Measurements from ENCODE around the gene PCYT2.

Gene PCYT2

DNA sequence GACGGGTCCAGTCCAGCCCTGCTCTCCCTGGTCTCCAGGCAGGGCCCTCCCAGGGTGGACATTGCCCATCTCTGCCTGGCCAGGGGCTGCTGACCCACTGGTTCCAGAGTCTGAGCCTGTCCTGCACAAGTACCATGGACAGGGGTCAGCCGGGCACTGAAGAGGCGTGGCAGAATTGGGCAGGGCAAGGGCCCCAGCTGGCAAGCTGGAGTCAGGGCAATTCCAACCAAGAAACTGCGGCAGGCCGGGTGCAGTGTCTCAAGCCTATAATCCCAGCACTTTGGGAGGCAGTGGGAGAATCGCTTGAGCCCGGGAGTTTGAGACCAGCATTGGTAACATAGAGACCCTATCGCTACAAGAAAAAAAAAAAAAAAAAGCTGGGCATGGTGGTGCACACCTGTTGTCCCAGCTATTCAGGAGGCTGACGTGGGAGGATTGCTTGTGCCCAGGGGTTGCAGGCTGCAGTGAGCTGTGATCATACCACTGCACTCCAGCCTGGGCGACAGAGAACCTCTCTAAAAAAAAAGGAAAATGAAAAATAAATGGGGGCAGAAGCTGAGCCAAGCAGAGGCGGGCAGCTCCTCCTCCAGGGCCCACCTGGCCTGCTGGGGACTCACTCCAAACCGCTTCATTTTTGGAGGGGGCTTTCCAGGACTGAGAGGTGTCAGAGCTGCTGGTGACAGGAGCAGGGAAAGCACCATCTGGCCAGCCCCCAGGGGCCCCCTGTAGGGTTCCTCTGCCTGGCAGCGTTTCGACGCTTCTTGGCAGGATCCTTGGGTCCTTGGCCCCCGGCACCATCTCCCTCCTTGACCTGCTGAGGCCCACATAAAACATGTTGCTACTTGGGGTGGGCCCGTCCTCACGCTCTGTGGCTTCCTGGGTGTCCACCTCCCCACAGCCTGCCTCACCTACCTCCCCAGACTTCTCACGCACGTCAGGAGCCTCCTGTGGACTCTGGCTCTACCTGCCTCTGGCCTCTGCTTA, 19.2 kb upstream of the PCYT2 start:
- Histone ChIP-seq H2AFZ (ENCODE audit: low read depth, low read length) (no peak overlapping the region), H3K79me2 (ENCODE audit: insufficient read depth, low read length) (peaks cover 20% of the 10 kb centered on the region), H3K9me3 (ENCODE audit: insufficient read depth, low read length, severe bottlenecking) (no peaks in the 10 kb centered on the region), H3K4me3 (ENCODE audit: low read depth in 1 of 2, low read length in 2 of 2) (no peak overlapping the region), H3K9ac (ENCODE audit: low read depth, low read length) (no peak overlapping the region), H3K36me3 (ENCODE audit: insufficient read depth, low read length) (no peaks in the 10 kb centered on the region; the same call in 1 of the 2 replicates), H4K20me1 (ENCODE audit: insufficient read depth, low read length) (peaks cover 13% of the 10 kb centered on the region), H3K27ac (ENCODE audit: low read length) (no peak overlapping the region), H3K27me3 (ENCODE audit: insufficient read depth, low read length, poor library complexity) (no peaks in the 10 kb centered on the region), H3K4me2 (ENCODE audit: insufficient read depth, low read length) (no peak overlapping the region), H3K4me1 (ENCODE audit: insufficient read depth, low read length) (peaks cover 28% of the 10 kb centered on the region)
- ATAC-seq (ENCODE audit: insufficient read depth, low read depth): no peak
- no peak for TF ChIP-seq EZH2 (IDR thresholded peaks at IDR 0.05; ENCODE audit: borderline replicate concordance, low read depth, low read length, severe bottlenecking)
- TF ChIP-seq, protein P1, sequence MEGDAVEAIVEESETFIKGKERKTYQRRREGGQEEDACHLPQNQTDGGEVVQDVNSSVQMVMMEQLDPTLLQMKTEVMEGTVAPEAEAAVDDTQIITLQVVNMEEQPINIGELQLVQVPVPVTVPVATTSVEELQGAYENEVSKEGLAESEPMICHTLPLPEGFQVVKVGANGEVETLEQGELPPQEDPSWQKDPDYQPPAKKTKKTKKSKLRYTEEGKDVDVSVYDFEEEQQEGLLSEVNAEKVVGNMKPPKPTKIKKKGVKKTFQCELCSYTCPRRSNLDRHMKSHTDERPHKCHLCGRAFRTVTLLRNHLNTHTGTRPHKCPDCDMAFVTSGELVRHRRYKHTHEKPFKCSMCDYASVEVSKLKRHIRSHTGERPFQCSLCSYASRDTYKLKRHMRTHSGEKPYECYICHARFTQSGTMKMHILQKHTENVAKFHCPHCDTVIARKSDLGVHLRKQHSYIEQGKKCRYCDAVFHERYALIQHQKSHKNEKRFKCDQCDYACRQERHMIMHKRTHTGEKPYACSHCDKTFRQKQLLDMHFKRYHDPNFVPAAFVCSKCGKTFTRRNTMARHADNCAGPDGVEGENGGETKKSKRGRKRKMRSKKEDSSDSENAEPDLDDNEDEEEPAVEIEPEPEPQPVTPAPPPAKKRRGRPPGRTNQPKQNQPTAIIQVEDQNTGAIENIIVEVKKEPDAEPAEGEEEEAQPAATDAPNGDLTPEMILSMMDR (IDR thresholded peaks at IDR 0.05; ENCODE audit: borderline replicate concordance, extremely low read depth, low read length, poor library complexity, severe bottlenecking): no peak
- no peak for DNase-seq

DNA sequence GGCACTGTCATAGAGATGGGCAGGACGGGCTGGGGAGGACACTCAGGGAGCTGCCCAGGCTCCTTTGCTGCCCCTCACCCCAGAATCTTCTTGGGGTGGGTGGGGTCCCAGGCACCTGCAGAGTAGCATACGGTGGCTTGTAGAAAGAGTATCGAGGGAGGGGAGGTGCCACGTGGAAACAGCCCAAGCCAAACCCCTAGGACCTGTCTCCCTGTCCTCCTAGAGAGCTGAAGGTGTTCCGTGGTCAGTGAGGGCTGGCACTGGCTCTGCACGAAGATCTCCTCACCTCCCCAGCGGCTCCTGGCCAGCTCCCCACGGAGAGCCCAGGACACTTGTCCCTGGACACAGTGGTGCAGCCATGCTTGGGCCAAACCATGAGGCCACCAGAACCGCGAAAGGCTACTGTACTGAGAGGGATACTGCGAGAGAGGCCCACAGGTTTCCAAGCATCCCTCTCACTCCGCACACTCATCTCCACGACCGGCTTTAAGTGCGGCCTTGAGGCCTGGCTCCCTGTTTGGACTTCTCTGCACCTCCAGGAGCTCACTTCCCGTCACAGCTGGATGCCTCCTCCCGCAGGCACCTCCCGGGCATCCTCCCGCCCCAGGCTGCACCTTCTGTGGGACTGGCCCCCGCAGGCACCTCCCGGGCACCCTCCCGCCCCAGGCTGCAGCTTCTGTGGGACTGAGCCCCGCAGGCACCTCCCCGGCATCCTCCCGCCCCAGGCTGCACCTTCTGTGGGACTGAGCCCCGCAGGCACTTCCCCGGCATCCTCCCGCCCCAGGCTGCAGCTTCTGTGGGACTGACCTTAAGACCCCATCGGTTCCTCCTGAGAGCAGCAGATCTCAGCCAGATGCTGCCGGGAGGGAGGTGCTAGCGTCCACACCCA, 18.3 kb upstream of the PCYT2 start:
- H3K9ac ChIP-seq (ENCODE audit: low read depth, low read length): peak overlapping the region; percentile 88; the same call in 1 of the 2 replicates
- H4K20me1 ChIP-seq (ENCODE audit: insufficient read depth, low read length): peaks cover 22% of the 10 kb centered on the region
- ATAC-seq (ENCODE audit: insufficient read depth, low read depth) (no peak), DNase-seq (no peak)
- H2AFZ ChIP-seq (ENCODE audit: low read depth, low read length): no peak overlapping the region
- peak overlapping the region; percentile 90 for H3K4me2 ChIP-seq (ENCODE audit: insufficient read depth, low read length)
- no peaks in the 10 kb centered on the region for H3K27me3 ChIP-seq (ENCODE audit: insufficient read depth, low read length, poor library complexity)
- H3K4me3 ChIP-seq (ENCODE audit: low read depth in 1 of 2, low read length in 2 of 2): 0 out of 4 replicates have a peak overlapping the region, but pooled peaks of 1 of the 2 experiments have one; percentile 75
- H3K79me2 ChIP-seq (ENCODE audit: insufficient read depth, low read length): peaks cover 30% of the 10 kb centered on the region
- no peaks in the 10 kb centered on the region for H3K9me3 ChIP-seq (ENCODE audit: insufficient read depth, low read length, severe bottlenecking)
- no peak overlapping the region for H3K27ac ChIP-seq (ENCODE audit: low read length)
- H3K4me1 ChIP-seq (ENCODE audit: insufficient read depth, low read length): peaks cover 37% of the 10 kb centered on the region
- H3K36me3 ChIP-seq (ENCODE audit: insufficient read depth, low read length): no peaks in the 10 kb centered on the region; the same call in 1 of the 2 replicates
- no peak for TF ChIP-seq EZH2 (IDR thresholded peaks at IDR 0.05; ENCODE audit: borderline replicate concordance, low read depth, low read length, severe bottlenecking)
- TF ChIP-seq, protein P1 (IDR thresholded peaks at IDR 0.05; ENCODE audit: borderline replicate concordance, extremely low read depth, low read length, poor library complexity, severe bottlenecking): no peak

DNA sequence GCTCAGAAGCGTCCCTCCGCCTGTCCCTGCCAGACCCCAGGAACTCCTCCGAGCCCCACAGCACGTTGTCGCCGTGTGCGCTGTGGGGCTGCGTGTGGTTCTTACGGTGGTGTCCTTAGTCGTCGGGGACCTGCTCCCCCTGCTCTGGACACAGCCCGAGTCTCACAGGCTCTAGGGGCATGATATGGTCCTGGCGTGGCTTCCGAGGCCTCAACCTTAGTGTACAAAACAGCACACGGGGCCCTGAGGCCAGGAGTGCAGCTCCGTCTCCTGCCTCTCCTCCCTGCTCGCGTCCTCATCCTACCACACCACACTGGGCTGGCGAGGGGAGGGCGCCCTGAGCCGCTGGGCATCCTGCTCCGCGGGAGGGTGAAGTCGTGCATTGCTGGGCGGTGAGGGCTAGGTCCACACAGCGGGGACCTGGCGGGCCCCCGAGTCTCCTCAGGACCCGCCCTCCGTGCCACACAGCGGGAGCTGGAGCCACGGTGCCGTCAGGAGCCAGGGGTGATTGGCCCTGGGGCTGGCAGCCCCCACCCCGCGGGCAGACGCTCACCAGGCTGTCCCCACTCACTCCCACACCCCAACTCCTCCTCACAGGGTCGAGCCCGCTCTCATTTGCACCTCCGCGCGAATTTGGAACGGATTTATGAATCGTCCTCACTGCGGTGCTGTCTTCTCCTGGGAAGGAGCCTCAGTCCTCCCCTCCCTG, 17.5 kb upstream of the PCYT2 start:
- no peaks in the 10 kb centered on the region for H3K9me3 ChIP-seq (ENCODE audit: insufficient read depth, low read length, severe bottlenecking)
- H3K79me2 ChIP-seq (ENCODE audit: insufficient read depth, low read length): peaks cover 38% of the 10 kb centered on the region
- ATAC-seq (ENCODE audit: insufficient read depth, low read depth) (no peak), DNase-seq (no peak)
- H3K36me3 ChIP-seq (ENCODE audit: insufficient read depth, low read length): peaks cover 2% of the 10 kb centered on the region; the same call in 1 of the 2 replicates
- TF ChIP-seq, protein P1 (IDR thresholded peaks at IDR 0.05; ENCODE audit: borderline replicate concordance, extremely low read depth, low read length, poor library complexity, severe bottlenecking): no peak
- no peak for TF ChIP-seq EZH2 (IDR thresholded peaks at IDR 0.05; ENCODE audit: borderline replicate concordance, low read depth, low read length, severe bottlenecking)
- H3K27me3 ChIP-seq (ENCODE audit: insufficient read depth, low read length, poor library complexity): no peaks in the 10 kb centered on the region
- H3K4me2 ChIP-seq (ENCODE audit: insufficient read depth, low read length): peak overlapping the region; percentile 90
- no peak overlapping the region for H3K27ac ChIP-seq (ENCODE audit: low read length)
- H2AFZ ChIP-seq (ENCODE audit: low read depth, low read length): peak overlapping the region; percentile 97; the same call in 1 of the 2 replicates
- H4K20me1 ChIP-seq (ENCODE audit: insufficient read depth, low read length): peaks cover 30% of the 10 kb centered on the region
- H3K4me3 ChIP-seq (ENCODE audit: low read depth in 1 of 2, low read length in 2 of 2): peak overlapping the region; percentile 60 to 75; a peak in 3 of 4 replicates
- H3K9ac ChIP-seq (ENCODE audit: low read depth, low read length): peak overlapping the region; percentile 88
- H3K4me1 ChIP-seq (ENCODE audit: insufficient read depth, low read length): peaks cover 45% of the 10 kb centered on the region

Measured in DND-41 (cell line).